ENCODE results near the gene CACNA1C.

Gene CACNA1C

GRCh38 chr12:2520722-2521246 is 468.0 kb downstream of the CACNA1C start:
- no peak for DNase-seq (ENCODE audit: low read depth)

- no peak for DNase-seq (ENCODE audit: low read depth)
These were observed 470.5 kb downstream of the CACNA1C start for GRCh38 chr12:2523317-2523716.

GRCh38 chr12:2523844-2524243 is 471.1 kb downstream of the CACNA1C start:
- no peak for DNase-seq (ENCODE audit: low read depth)

- DNase-seq (ENCODE audit: low read depth) = no peak
These were observed 473.6 kb downstream of the CACNA1C start for GRCh38 chr12:2526371-2526770.

GRCh38 chr12:2528001-2528400 is 475.2 kb downstream of the CACNA1C start:
- no peak for DNase-seq (ENCODE audit: low read depth)

- no peak for DNase-seq (ENCODE audit: low read depth)
These were observed 477.0 kb downstream of the CACNA1C start for GRCh38 chr12:2529807-2530206.

- no peak for DNase-seq (ENCODE audit: low read depth)
These were observed 478.6 kb downstream of the CACNA1C start for GRCh38 chr12:2531371-2531770.

GRCh38 chr12:2533036-2533435 is 480.2 kb downstream of the CACNA1C start:
- DNase-seq (ENCODE audit: low read depth) = no peak

GRCh38 chr12:2535583-2536204 is 482.9 kb downstream of the CACNA1C start:
- DNase-seq (ENCODE audit: low read depth) = no peak

GRCh38 chr12:2536724-2537123 is 483.9 kb downstream of the CACNA1C start:
- DNase-seq (ENCODE audit: low read depth) = no peak

- DNase-seq (ENCODE audit: low read depth) = no peak
These were observed 485.2 kb downstream of the CACNA1C start for GRCh38 chr12:2537868-2538541.

- DNase-seq (ENCODE audit: low read depth) = no peak
These were observed 487.2 kb downstream of the CACNA1C start for GRCh38 chr12:2539938-2540337.

GRCh38 chr12:2540535-2540941 is 487.8 kb downstream of the CACNA1C start:
- DNase-seq (ENCODE audit: low read depth) = no peak

- DNase-seq (ENCODE audit: low read depth) = no peak
These were observed 488.9 kb downstream of the CACNA1C start for GRCh38 chr12:2541631-2542204.

- no peak for DNase-seq (ENCODE audit: low read depth)
These were observed 491.0 kb downstream of the CACNA1C start for GRCh38 chr12:2543801-2544200.

GRCh38 chr12:2544230-2544629 is 491.4 kb downstream of the CACNA1C start:
- no peak for DNase-seq (ENCODE audit: low read depth)

GRCh38 chr12:2547273-2548044 is 494.7 kb downstream of the CACNA1C start:
- no peak for DNase-seq (ENCODE audit: low read depth)

GRCh38 chr12:2548081-2548480 is 495.3 kb downstream of the CACNA1C start:
- no peak for DNase-seq (ENCODE audit: low read depth)

- no peak for DNase-seq (ENCODE audit: low read depth)
These were observed 498.0 kb downstream of the CACNA1C start for GRCh38 chr12:2550561-2551411.

GRCh38 chr12:2551412-2551900 is 498.7 kb downstream of the CACNA1C start:
- DNase-seq (ENCODE audit: low read depth) = no peak

Measured in T follicular helper cell (primary cell).